ENCODE data around the gene PAN2.
A peak's percentile ranks its signal among the peaks of the same experiment; 100 is the strongest.
"Not testable (repeated sequence)": the region's sequence is repeated elsewhere in the genome, so short reads cannot be mapped to it uniquely, and the experiment has no call there.

PAN2 gene

DNA sequence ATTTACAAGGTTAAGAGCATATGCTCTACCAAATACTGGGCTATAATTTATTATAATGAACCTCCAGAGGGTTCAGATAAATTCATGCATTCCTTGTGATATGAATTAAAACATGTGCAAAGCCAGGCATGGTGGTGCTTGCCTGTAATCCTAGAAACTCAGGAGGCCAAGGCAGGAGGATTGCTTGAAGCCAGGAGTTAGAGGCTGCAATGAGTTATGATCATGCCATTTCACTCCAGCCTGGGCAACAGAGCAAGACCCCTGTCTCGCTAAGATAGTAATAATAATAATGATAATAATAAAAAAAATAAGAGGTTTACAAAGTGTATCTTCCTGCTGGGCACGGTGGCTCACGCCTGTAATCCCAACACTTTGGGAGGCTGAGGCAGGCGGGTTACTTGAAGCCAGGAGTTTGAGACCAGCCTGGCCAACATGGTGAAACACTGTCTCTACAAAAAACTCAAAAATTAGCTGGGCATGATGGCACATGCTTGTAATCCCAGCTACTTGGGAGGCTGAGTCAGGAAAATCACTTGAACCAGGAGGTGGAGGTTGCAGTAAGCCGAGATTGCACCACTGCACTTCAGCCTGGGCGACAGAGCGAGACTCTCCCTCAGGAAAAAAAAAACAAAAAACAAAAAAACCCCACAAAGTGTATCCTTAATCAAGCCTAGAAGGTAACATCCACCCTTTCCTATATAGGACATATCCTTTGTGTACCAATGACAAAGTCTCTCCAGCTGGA lies 26.4 kb downstream of the PAN2 start:
- DNase-seq, result no peak

DNA sequence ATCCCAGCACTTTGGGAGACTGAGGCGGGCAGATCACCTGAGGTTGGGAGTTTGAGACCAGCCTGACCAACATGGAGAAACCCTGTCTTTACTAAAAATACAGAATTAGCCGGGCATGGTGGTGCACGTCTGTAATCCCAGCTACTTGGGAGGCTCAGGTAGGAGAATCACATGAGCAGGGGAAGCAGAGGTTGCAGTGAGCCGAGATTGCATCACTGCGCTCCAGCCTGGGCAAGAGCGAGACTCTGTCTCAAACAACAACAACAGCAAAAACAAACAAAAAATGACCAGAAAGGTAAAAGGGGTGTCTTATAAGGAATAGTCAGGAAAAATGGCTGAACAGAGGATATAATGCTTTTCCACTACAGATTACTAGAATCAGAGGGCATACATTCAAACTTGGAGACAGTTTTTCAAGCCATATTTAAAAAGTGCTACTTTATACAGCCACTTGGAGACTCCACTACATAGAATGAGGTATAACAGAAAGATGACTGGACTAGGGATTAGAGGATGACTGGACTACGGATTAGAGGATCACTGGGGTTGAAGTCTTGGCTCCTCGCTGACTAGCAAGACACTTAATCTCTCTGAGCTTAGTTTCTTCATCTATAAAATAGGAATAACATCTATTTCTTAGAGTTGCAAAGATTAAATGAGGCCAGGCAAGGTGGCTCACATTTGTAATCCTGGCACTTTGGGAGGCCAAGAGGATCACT lies 28.8 kb downstream of the PAN2 start:
- no peak for DNase-seq

DNA sequence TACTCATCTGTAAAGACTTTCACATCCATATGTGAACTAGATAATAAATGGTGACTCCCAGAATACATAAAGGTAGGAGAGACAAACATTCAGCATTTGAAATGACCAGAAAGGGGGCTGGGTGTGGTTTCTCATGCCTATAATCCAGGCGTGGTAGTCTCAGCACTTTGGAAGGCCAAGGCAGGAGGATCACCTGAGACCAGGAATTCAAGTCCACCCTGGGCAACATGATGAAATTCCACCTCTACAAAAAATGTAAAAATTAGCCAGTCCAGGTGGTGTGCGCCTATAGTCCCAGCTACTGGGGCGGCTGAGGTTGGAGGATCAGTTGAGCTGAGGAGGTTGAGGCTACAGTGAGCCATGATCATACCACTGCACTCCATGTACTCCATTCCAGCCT lies 29.5 kb downstream of the PAN2 start:
- no peak for DNase-seq

- no peak for DNase-seq
Observed at GRCh38 chr12:56300644-56301464, 32.9 kb downstream of the PAN2 start.

GRCh38 chr12:56299853-56300643 lies 33.8 kb downstream of the PAN2 start, which contains the start of gene CS:
Gene CS, minus strand, starts transcription at chr12:56300330. Its CDS starts 129 bp downstream, at chr12:56300201.
- peak; percentile 99 for DNase-seq

DNA sequence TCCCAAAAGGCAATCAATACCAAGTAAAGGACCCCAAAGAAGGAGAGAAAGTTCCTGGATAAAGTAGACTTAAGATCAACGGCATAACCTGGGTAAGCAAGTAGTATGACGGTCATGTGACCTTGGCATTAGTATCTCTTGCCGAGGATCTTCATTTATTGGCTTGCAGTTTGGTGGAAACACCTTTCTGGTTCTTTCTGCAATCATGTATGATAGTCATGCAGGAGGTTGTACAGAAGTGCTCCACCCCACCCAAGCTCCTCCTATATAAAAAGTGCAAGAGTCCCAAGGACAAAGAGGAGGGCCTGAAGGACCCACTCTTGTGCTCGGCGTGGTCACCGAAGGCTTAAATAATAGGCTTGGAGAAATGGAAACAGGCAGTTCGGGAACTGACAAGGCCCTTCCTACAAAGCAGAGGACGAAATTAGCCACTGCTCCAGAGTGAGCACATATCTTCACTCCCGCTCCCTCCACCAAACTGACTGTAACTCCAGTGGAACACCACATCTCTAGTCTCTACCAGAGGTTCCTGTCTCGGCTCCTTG lies 34.4 kb downstream of the PAN2 start:
- DNase-seq, result peak; percentile 11

- no peak for DNase-seq
Observed at GRCh38 chr12:56298828-56299227, 35.0 kb downstream of the PAN2 start.

GRCh38 chr12:56297400-56297799 lies 36.4 kb downstream of the PAN2 start:
- DNase-seq, result no peak

DNA sequence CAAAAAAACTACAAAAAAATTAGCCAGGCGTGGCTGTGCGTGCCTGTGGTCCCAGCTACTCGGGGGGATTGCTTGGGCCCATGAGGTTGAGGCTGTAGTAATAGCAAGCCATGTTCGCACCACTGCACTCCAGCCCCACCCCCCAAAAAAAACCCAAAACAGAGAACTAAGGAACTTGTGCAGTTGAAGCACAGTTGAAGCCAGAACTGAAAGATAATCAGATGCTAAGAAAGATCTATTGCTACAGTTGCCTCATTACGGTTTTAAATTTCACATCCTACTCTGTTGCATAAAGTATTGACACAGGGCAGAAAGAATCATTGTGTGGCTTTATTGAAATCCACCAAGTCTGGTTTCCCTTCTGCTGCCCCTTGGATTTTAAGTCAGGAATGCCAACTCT lies 37.5 kb downstream of the PAN2 start:
- no peak for DNase-seq

DNA sequence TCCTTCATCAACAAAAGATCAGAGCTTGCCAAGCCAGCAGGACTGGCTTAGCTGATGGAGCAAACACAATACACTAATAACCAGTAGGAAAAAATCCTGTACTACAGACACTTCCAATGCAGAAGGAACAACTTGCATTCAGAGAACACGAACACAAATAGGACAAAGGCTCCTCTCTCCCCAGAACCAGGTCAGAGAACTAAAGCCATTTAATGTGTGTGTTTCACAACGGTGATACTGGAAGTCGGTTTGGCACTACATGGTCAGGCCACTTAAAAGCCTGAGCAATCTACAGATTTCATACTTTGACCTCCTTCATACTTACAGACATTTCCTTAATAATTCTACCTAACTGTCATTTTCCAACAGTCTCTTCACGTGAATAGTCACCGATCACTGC lies 40.0 kb downstream of the PAN2 start:
- DNase-seq, result no peak

GRCh38 chr12:56288705-56289387 lies 45.0 kb downstream of the PAN2 start:
- no peak for DNase-seq

GRCh38 chr12:56286044-56286830 lies 47.6 kb downstream of the PAN2 start:
- DNase-seq, result no peak

GRCh38 chr12:56284263-56284662 lies 49.5 kb downstream of the PAN2 start:
- not testable (repeated sequence) for DNase-seq

GRCh38 chr12:56282579-56282978 lies 51.2 kb downstream of the PAN2 start:
- no peak for DNase-seq

GRCh38 chr12:56282030-56282429 lies 51.8 kb downstream of the PAN2 start:
- no peak for DNase-seq

GRCh38 chr12:56280849-56281248 lies 53.0 kb downstream of the PAN2 start:
- DNase-seq, result no peak

GRCh38 chr12:56278905-56279304 lies 54.9 kb downstream of the PAN2 start:
- no peak for DNase-seq

DNA sequence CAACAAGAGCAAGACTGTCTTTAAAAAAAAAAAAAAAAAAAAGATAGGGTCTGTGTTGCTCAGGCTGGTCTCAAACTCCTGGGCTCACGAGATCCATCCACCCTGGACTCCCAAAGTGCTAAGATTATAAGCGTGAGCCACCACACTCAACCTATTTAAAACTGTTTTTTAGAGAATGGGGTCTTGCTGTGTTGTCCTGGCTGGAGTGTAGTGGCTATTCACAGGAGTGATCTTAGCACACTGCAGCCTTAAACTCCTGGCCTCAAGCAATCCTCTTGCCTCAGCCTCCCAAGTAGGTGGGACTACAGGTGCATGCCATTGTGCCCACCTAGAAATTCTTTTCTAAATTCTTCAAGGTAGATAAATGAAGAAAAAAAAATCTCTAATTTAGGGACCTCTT lies 59.5 kb downstream of the PAN2 start:
- no peak for DNase-seq

DNA sequence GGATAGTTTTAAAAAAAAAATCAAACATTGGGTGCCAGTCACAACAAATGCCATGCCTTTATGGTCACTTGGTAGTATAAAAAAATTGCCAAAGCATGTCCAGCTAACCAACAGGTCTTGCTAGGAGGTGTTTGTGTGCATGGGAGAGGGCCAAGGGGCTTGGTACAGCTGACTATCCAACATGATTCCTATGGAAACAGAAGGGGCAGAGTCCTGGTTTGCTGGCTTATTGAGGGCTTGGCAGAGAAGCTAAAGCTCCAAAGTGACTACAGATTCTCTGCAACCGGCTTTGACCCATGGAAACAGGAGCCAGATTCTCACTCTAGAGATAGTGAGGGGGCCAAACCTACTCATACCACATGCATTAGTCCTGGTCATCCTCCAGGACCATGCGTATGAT lies 61.3 kb downstream of the PAN2 start:
- DNase-seq, result not testable (repeated sequence)

DNA sequence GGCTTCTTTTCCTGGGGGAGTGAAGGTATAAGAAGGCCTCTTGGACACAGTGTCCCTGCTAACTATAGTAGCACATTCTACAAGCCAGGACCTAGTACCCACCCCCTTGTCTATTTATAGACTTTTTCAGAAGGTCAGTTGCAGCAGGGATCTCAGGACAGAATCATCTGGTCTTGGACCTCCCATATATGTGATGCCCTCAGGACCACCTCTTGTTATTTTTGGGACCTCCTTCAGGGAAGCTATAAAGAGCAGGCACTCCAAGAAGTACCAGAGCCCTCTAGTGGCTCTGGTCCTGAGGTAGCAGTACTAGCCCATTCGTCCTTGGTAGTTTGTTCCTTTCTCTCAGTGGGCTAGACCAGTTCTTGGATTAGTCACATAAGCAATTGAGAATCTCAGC lies 62.8 kb downstream of the PAN2 start:
- DNase-seq, result no peak

Data from eye (tissue), 1 donor.